ENCODE measurements around the gene HTR6. TPM values are rescaled to one million over a fixed set of nuclear protein-coding genes. Genes with fewer than 3 reads are reported as not detected.

The HTR6 gene
- total RNA-seq = 0.47 TPM

GRCh38 chr1:19664453-19665185 is at the start of gene HTR6:
TSS of gene HTR6 (plus strand) at chr1:19664875. CDS start at chr1:19665754, 879 bp downstream.

GRCh38 chr1:19643602-19644394 is 20.9 kb upstream of the HTR6 start, which contains the start of gene NBL1:
TSS of gene NBL1 (plus strand) at chr1:19644311. CDS start at chr1:19655031, 10,720 bp downstream.

Other genes with a start within 250 kb of the HTR6 start
- gene CAPZB, start 179.3 kb upstream of the HTR6 start, total RNA-seq = 70.3 TPM
- 22.0 TPM for gene NBL1, start 20.6 kb upstream of the HTR6 start, total RNA-seq
- 23.2 TPM for gene TMCO4, start 135.0 kb downstream of the HTR6 start, total RNA-seq
- gene RNF186, start 150.4 kb downstream of the HTR6 start, total RNA-seq = 0.18 TPM
- 9.5 TPM for gene OTUD3, start 217.5 kb downstream of the HTR6 start, total RNA-seq